ENCODE results near the gene MAML3.
"Not testable (repeated sequence)": the region's sequence is repeated elsewhere in the genome, so short reads cannot be mapped to it uniquely, and the experiment has no call there.

MAML3 gene

DNA sequence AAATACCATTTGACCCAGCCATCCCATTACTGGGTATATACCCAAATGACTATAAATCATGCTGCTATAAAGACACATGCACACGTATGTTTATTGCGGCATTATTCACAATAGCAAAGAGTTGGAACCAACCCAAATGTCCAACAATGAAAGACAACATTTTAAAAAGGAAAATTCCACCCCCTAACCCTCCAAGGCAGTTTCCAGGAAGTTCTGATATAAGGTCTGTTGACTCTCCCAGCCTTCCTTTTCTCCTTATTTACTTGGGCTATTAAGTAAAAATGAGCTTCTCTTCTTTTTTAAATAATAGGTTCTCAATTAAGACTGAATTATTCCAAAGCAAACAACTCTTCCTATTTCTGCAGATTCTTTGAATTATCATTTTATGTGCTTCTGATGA, 209.1 kb downstream of the MAML3 start:
- not testable (repeated sequence) for H3K36me3 ChIP-seq (ENCODE audit: control insufficient read depth in 2 of 2, insufficient read depth in 2 of 2, low read length in 2 of 2); H3K9me3 ChIP-seq (ENCODE audit: control insufficient read depth in 2 of 2, low read length in 2 of 2); H3K4me1 ChIP-seq (ENCODE audit: control insufficient read depth in 2 of 2, insufficient read depth in 2 of 2, low read length in 2 of 2); H3K4me3 ChIP-seq (ENCODE audit: low read length in 2 of 2); H3K27me3 ChIP-seq (ENCODE audit: control insufficient read depth in 2 of 2, insufficient read depth in 2 of 2, low read length in 2 of 2); H3K9ac ChIP-seq (ENCODE audit: low read depth in 1 of 2, low read length in 2 of 2); H3K27ac ChIP-seq (ENCODE audit: low read depth in 2 of 2, low read length in 2 of 2)

DNA sequence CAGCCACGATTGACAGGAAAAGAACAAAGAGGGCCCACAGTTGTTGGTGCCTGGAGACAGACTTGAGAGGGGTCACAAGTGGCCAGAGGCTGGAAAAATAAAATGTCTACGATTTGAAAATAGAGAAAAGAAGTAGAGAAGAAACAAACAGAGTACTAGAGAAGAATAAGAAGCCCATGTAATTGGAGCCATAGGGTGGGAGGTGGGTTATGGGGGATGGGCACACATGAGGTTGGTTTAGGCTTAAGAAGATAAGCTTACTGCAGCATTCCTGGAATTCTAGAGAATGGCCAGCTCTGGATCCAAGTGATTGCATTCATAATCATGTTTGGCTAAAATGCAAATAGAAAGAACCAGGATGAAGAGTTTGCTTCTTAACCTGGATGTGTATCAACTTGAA, 210.7 kb downstream of the MAML3 start:
- Histone ChIP-seq H3K9me3 (ENCODE audit: control insufficient read depth in 2 of 2, low read length in 2 of 2) (no peaks in the 10 kb centered on the region), H3K27ac (ENCODE audit: low read depth in 2 of 2, low read length in 2 of 2) (no peak overlapping the region), H3K36me3 (ENCODE audit: control insufficient read depth in 2 of 2, insufficient read depth in 2 of 2, low read length in 2 of 2) (no peaks in the 10 kb centered on the region), H3K4me3 (ENCODE audit: low read length in 2 of 2) (no peak overlapping the region), H3K27me3 (ENCODE audit: control insufficient read depth in 2 of 2, insufficient read depth in 2 of 2, low read length in 2 of 2) (no peaks in the 10 kb centered on the region), H3K4me1 (ENCODE audit: control insufficient read depth in 2 of 2, insufficient read depth in 2 of 2, low read length in 2 of 2) (no peaks in the 10 kb centered on the region), H3K9ac (ENCODE audit: low read depth in 1 of 2, low read length in 2 of 2) (no peak overlapping the region)

- H3K9me3 ChIP-seq (ENCODE audit: control insufficient read depth in 2 of 2, low read length in 2 of 2): no peaks in the 10 kb centered on the region
- no peak overlapping the region for H3K4me3 ChIP-seq (ENCODE audit: low read length in 2 of 2)
- H3K27ac ChIP-seq (ENCODE audit: low read depth in 2 of 2, low read length in 2 of 2): no peak overlapping the region
- no peak overlapping the region for H3K9ac ChIP-seq (ENCODE audit: low read depth in 1 of 2, low read length in 2 of 2)
- H3K4me1 ChIP-seq (ENCODE audit: control insufficient read depth in 2 of 2, insufficient read depth in 2 of 2, low read length in 2 of 2): no peaks in the 10 kb centered on the region
- H3K27me3 ChIP-seq (ENCODE audit: control insufficient read depth in 2 of 2, insufficient read depth in 2 of 2, low read length in 2 of 2): no peaks in the 10 kb centered on the region
- no peaks in the 10 kb centered on the region for H3K36me3 ChIP-seq (ENCODE audit: control insufficient read depth in 2 of 2, insufficient read depth in 2 of 2, low read length in 2 of 2)
These were observed 211.7 kb downstream of the MAML3 start for GRCh38 chr4:139942241-139942640.

DNA sequence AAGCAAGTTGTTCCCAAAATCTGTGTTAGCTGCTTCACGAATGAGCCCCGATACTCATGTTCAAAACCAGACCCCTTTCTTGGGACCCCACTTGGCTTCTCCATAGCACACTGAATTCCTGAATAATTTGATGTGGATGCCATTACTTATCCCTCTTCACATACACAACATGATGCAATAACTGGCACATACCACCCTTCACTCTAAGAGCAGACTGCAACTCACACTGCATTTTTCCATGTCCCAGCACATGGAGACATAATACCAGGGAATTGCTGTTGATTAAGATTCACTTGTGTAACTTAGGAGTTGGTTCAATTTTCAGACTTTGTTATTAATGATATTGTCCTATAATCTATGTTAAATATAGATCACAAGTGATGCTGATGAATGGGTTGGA, 213.4 kb downstream of the MAML3 start:
- H3K4me1 ChIP-seq (ENCODE audit: control insufficient read depth in 2 of 2, insufficient read depth in 2 of 2, low read length in 2 of 2): no peaks in the 10 kb centered on the region
- no peaks in the 10 kb centered on the region for H3K9me3 ChIP-seq (ENCODE audit: control insufficient read depth in 2 of 2, low read length in 2 of 2)
- H3K27me3 ChIP-seq (ENCODE audit: control insufficient read depth in 2 of 2, insufficient read depth in 2 of 2, low read length in 2 of 2): no peaks in the 10 kb centered on the region
- no peak overlapping the region for H3K9ac ChIP-seq (ENCODE audit: low read depth in 1 of 2, low read length in 2 of 2)
- H3K27ac ChIP-seq (ENCODE audit: low read depth in 2 of 2, low read length in 2 of 2): no peak overlapping the region
- H3K36me3 ChIP-seq (ENCODE audit: control insufficient read depth in 2 of 2, insufficient read depth in 2 of 2, low read length in 2 of 2): no peaks in the 10 kb centered on the region
- no peak overlapping the region for H3K4me3 ChIP-seq (ENCODE audit: low read length in 2 of 2)

DNA sequence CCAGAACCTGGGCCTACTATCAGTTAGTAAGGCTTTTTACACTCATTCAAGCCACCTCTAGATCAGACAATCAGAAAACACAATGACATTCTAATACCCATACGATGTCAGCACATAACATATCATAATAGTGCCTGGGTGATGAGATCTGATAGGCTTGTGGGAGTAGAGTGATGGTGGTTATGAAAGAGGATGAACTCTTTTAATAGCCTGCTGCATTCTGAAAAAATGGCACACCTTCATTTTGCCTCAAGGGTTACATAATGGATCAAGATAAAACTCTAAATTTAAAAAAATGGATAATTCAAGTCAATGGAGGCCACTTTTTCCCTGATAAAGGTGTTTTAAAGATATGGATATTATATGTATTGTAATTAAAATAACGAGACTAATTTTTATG, 215.6 kb downstream of the MAML3 start:
- H3K27ac ChIP-seq (ENCODE audit: low read depth in 2 of 2, low read length in 2 of 2): no peak overlapping the region
- no peaks in the 10 kb centered on the region for H3K27me3 ChIP-seq (ENCODE audit: control insufficient read depth in 2 of 2, insufficient read depth in 2 of 2, low read length in 2 of 2)
- no peak overlapping the region for H3K4me3 ChIP-seq (ENCODE audit: low read length in 2 of 2)
- peaks cover 0 to 3% of the 10 kb centered on the region in 2 donors for H3K4me1 ChIP-seq (ENCODE audit: control insufficient read depth in 2 of 2, insufficient read depth in 2 of 2, low read length in 2 of 2)
- no peaks in the 10 kb centered on the region for H3K36me3 ChIP-seq (ENCODE audit: control insufficient read depth in 2 of 2, insufficient read depth in 2 of 2, low read length in 2 of 2)
- no peaks in the 10 kb centered on the region for H3K9me3 ChIP-seq (ENCODE audit: control insufficient read depth in 2 of 2, low read length in 2 of 2)
- H3K9ac ChIP-seq (ENCODE audit: low read depth in 1 of 2, low read length in 2 of 2): no peak overlapping the region

GRCh38 chr4:139935911-139936310, 218.1 kb downstream of the MAML3 start:
- H3K27me3 ChIP-seq (ENCODE audit: control insufficient read depth in 2 of 2, insufficient read depth in 2 of 2, low read length in 2 of 2): no peaks in the 10 kb centered on the region
- no peak overlapping the region for H3K27ac ChIP-seq (ENCODE audit: low read depth in 2 of 2, low read length in 2 of 2)
- H3K36me3 ChIP-seq (ENCODE audit: control insufficient read depth in 2 of 2, insufficient read depth in 2 of 2, low read length in 2 of 2): no peaks in the 10 kb centered on the region
- no peaks in the 10 kb centered on the region for H3K9me3 ChIP-seq (ENCODE audit: control insufficient read depth in 2 of 2, low read length in 2 of 2)
- H3K4me1 ChIP-seq (ENCODE audit: control insufficient read depth in 2 of 2, insufficient read depth in 2 of 2, low read length in 2 of 2): peaks cover 0 to 3% of the 10 kb centered on the region in 2 donors
- H3K9ac ChIP-seq (ENCODE audit: low read depth in 1 of 2, low read length in 2 of 2): no peak overlapping the region
- H3K4me3 ChIP-seq (ENCODE audit: low read length in 2 of 2): no peak overlapping the region

DNA sequence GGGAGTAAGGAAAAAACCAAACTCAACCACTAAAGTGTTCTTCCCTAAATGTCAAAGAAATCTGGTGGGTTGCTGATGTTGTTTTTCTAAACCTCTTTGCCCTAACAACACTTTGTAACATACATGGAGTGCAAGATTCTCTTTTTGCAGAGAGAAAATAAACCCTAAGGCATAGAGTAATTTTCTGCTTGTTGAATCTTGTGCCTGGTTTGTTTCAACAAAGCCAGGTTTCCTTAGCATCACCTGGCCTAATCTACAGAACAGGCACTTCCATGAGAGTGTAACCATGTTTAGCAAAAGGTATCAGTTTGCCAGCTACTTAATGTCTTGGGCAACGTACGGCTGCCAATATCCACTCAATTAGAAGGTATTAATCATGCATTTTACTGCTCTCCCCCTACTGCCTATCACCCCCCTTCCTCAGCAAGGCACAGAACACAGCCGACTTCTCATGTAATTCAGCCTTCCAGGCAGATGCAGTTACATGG, 219.2 kb downstream of the MAML3 start:
- Histone ChIP-seq H3K27ac (ENCODE audit: low read depth in 2 of 2, low read length in 2 of 2) (no peak overlapping the region), H3K27me3 (ENCODE audit: control insufficient read depth in 2 of 2, insufficient read depth in 2 of 2, low read length in 2 of 2) (no peaks in the 10 kb centered on the region), H3K9ac (ENCODE audit: low read depth in 1 of 2, low read length in 2 of 2) (no peak overlapping the region), H3K4me1 (ENCODE audit: control insufficient read depth in 2 of 2, insufficient read depth in 2 of 2, low read length in 2 of 2) (peaks cover 0 to 3% of the 10 kb centered on the region in 2 donors), H3K36me3 (ENCODE audit: control insufficient read depth in 2 of 2, insufficient read depth in 2 of 2, low read length in 2 of 2) (no peaks in the 10 kb centered on the region), H3K9me3 (ENCODE audit: control insufficient read depth in 2 of 2, low read length in 2 of 2) (no peaks in the 10 kb centered on the region), H3K4me3 (ENCODE audit: low read length in 2 of 2) (no peak overlapping the region)

DNA sequence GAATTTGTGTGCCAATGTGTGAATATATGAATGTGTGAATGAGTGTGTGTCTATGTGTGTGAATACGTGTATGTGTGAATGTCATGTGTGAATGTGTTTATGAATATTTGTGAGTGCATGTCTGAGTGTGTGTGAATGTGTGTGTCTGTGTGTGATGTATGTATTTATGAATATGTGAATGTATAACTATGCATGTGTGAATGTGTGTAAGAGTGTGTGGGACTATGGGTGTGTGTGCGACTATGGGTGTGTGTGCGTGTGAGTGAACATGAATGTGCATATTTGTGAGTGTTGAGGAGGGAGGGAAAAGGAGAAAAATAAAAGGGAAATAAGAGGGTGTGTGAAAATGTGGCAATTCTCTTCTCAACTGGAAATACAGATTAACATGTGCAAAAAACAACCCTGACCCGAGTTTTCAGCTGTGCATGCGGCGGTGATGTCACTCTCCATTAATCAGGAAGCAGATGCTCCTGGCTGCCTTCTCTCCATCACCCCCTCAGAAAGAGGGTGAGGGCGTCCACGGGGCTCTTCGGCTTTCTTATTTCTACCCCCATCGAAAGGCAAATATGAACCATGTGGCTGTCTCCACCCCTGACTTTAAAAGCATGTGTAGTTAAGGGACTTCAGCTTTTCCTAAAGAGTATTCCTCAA, 219.8 kb downstream of the MAML3 start:
- no peaks in the 10 kb centered on the region for H3K9me3 ChIP-seq (ENCODE audit: control insufficient read depth in 2 of 2, low read length in 2 of 2)
- H3K9ac ChIP-seq (ENCODE audit: low read depth in 1 of 2, low read length in 2 of 2): no peak overlapping the region
- H3K4me3 ChIP-seq (ENCODE audit: low read length in 2 of 2): no peak overlapping the region
- no peak overlapping the region for H3K27ac ChIP-seq (ENCODE audit: low read depth in 2 of 2, low read length in 2 of 2)
- no peaks in the 10 kb centered on the region for H3K36me3 ChIP-seq (ENCODE audit: control insufficient read depth in 2 of 2, insufficient read depth in 2 of 2, low read length in 2 of 2)
- H3K27me3 ChIP-seq (ENCODE audit: control insufficient read depth in 2 of 2, insufficient read depth in 2 of 2, low read length in 2 of 2): no peaks in the 10 kb centered on the region
- peaks cover 0 to 3% of the 10 kb centered on the region in 2 donors for H3K4me1 ChIP-seq (ENCODE audit: control insufficient read depth in 2 of 2, insufficient read depth in 2 of 2, low read length in 2 of 2)

DNA sequence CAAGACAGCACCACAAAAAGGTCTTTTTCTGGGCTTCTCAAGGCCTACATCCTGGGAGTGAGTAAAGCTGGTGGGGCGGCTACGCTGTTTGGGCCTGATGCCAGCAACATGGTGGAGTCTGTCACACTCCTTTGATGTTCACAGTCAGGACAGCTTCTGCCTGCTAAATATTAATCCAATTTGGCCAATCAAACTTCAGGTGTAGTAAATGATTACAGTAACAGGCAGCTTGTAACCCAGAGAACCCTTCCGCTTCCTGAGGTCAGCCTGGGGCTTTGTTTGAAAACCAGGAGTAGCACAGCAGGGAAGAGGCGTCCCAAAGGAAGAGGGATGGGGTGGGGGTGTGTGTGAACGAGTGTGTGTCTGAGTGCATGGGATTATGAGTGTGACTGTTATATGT, 220.4 kb downstream of the MAML3 start:
- Histone ChIP-seq H3K9ac (ENCODE audit: low read depth in 1 of 2, low read length in 2 of 2) (no peak overlapping the region), H3K27ac (ENCODE audit: low read depth in 2 of 2, low read length in 2 of 2) (no peak overlapping the region), H3K27me3 (ENCODE audit: control insufficient read depth in 2 of 2, insufficient read depth in 2 of 2, low read length in 2 of 2) (no peaks in the 10 kb centered on the region), H3K4me1 (ENCODE audit: control insufficient read depth in 2 of 2, insufficient read depth in 2 of 2, low read length in 2 of 2) (peaks cover 0 to 3% of the 10 kb centered on the region in 2 donors), H3K4me3 (ENCODE audit: low read length in 2 of 2) (no peak overlapping the region), H3K36me3 (ENCODE audit: control insufficient read depth in 2 of 2, insufficient read depth in 2 of 2, low read length in 2 of 2) (no peaks in the 10 kb centered on the region), H3K9me3 (ENCODE audit: control insufficient read depth in 2 of 2, low read length in 2 of 2) (no peaks in the 10 kb centered on the region)

- Histone ChIP-seq H3K9ac (ENCODE audit: low read depth in 1 of 2, low read length in 2 of 2) (no peak overlapping the region), H3K9me3 (ENCODE audit: control insufficient read depth in 2 of 2, low read length in 2 of 2) (no peaks in the 10 kb centered on the region), H3K4me3 (ENCODE audit: low read length in 2 of 2) (no peak overlapping the region), H3K27ac (ENCODE audit: low read depth in 2 of 2, low read length in 2 of 2) (no peak overlapping the region), H3K27me3 (ENCODE audit: control insufficient read depth in 2 of 2, insufficient read depth in 2 of 2, low read length in 2 of 2) (no peaks in the 10 kb centered on the region), H3K36me3 (ENCODE audit: control insufficient read depth in 2 of 2, insufficient read depth in 2 of 2, low read length in 2 of 2) (no peaks in the 10 kb centered on the region), H3K4me1 (ENCODE audit: control insufficient read depth in 2 of 2, insufficient read depth in 2 of 2, low read length in 2 of 2) (peaks cover 0 to 3% of the 10 kb centered on the region in 2 donors)
These were observed 220.9 kb downstream of the MAML3 start for GRCh38 chr4:139933104-139933503.
